Erythroblast (primary cell): ENCODE results near the gene EPHB1.

Experiments used
- GATA1 ChIP-seq: IDR thresholded peaks from 2 replicates; pipeline ENCODE4 v1.6.1; 2011; ENCODE audit warnings: low read depth, mild to moderate bottlenecking, control low read depth, low read length, moderate library complexity
- POLR2A ChIP-seq: IDR thresholded peaks from 2 replicates; pipeline ENCODE4 v1.6.1; 2011; ENCODE audit warnings: mild to moderate bottlenecking, low read length

- TF ChIP-seq POLR2A (no peak), GATA1 (no peak)
Measured at GRCh38 chr3:135090020-135090717, 295.1 kb downstream of the EPHB1 start.
